HepG2 (cell line): ENCODE results near the gene THRB. TPM values are rescaled to one million over a fixed set of nuclear protein-coding genes. Genes with fewer than 3 reads are reported as not detected.

Source experiments
- ARNT2 ChIP-seq: sonication (generic); formaldehyde crosslinking; IDR thresholded peaks from 2 replicates; pipeline ENCODE4 v1.8.0; 2022; ENCODE audit warnings: mild to moderate bottlenecking, low read depth, missing genetic modification reagents, moderate library complexity
- CAMTA2 ChIP-seq: sonication (generic); formaldehyde crosslinking; IDR thresholded peaks from 2 replicates; pipeline ENCODE4 v1.4.0; 2020; ENCODE audit warnings: mild to moderate bottlenecking, missing genetic modification reagents, borderline replicate concordance
- HNF4A ChIP-seq: sonication (generic); formaldehyde crosslinking; IDR thresholded peaks from 2 replicates; pipeline ENCODE4 v1.4.0; 2020; ENCODE audit warnings: missing genetic modification reagents
- HOXD1 ChIP-seq: sonication (generic); formaldehyde crosslinking; IDR thresholded peaks from 2 replicates; pipeline ENCODE4 v1.5.0; 2020; ENCODE audit warnings: missing genetic modification reagents
- NCOA1 ChIP-seq: sonication (generic); formaldehyde crosslinking; IDR thresholded peaks from 2 replicates; pipeline ENCODE4 v1.9.0; 2021; ENCODE audit warnings: missing genetic modification reagents
- NPAS2 ChIP-seq: sonication (generic); formaldehyde crosslinking; IDR thresholded peaks from 2 replicates; pipeline ENCODE4 v1.8.0; 2022; ENCODE audit warnings: mild to moderate bottlenecking, missing genetic modification reagents, borderline replicate concordance
- ZNF496 ChIP-seq: sonication (generic); formaldehyde crosslinking; IDR thresholded peaks from 2 replicates; pipeline ENCODE4 v1.8.1; 2023; ENCODE audit warnings: mild to moderate bottlenecking, moderate library complexity, missing genetic modification reagents; ENCODE audit not compliant: insufficient replicate concordance
- ZNF563 ChIP-seq: sonication (generic); formaldehyde crosslinking; IDR thresholded peaks from 2 replicates; pipeline ENCODE4 v1.8.0; 2022; ENCODE audit warnings: mild to moderate bottlenecking, moderate library complexity, missing genetic modification reagents
- polyA plus RNA-seq, 8 experiments: library from polyadenylated mRNA; depleted of rRNA in 3 of 8; stranded (reverse) in 7 of 8; unstranded in 1 of 8; fragments of >200 nt; fragmentation: Illumina TruSeq in 4 of 8; extraction: Trizol in 4 of 8; gene quantifications; 2 replicates each; pipeline versions ENCODE4 v1.2.1 to v1.2.3, GENCODE V29; 2011 to 2016; ENCODE audit warnings: low read depth in 4 of 8, missing spikeins in 1 of 8, mixed read lengths in 1 of 8; ENCODE audit not compliant: insufficient read depth in 1 of 8
- total RNA-seq, 5 experiments: library from RNA; depleted of rRNA; stranded (reverse); fragments of >200 nt; fragmentation: Illumina TruSeq; extraction: Trizol; gene quantifications; 2 replicates each; pipeline ENCODE4 v1.2.3, GENCODE V29; 2016; ENCODE audit warnings: low read depth in 1 of 5
- TF ChIP-seq, protein P1 (sequence below): sonication (generic); formaldehyde crosslinking; IDR thresholded peaks from 2 replicates; pipeline ENCODE4 v1.4.0; 2020; ENCODE audit warnings: mild to moderate bottlenecking, missing genetic modification reagents
- TF ChIP-seq, protein P2 (sequence below): sonication (generic); formaldehyde crosslinking; IDR thresholded peaks from 2 replicates; pipeline ENCODE4 v1.4.0; 2020; ENCODE audit warnings: missing genetic modification reagents
- TF ChIP-seq, protein P3 (sequence below): IDR thresholded peaks from 2 replicates; pipeline ENCODE4 v1.6.1; 2012; ENCODE audit warnings: inconsistent platforms

THRB gene
- total and polyA plus RNA-seq, 2 of the 13 experiments (the other 11 are each of a cell fraction or from before 2014, with no cell fraction given): 4.7 to 22.7 TPM

DNA sequence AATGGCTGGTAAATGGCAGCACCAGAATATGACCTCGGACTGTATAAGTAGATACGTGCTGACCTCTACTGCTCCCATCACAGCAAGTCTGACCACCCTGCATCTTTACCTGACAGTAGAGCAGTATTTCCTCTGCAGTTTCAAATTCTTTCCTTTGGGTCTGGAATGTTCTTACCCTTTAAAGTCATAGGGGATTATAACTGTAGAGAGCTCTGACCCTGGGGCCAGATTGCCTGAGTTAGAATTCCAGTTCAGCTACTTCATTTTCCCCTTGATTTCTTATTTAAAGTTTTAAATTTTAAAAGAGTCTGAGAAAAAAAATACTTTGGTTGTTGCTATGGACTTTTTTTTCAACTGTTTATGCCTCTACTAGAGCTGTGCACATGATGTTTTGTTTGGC is 311.9 kb downstream of the THRB start (continued):
- TF ChIP-seq, protein P1, sequence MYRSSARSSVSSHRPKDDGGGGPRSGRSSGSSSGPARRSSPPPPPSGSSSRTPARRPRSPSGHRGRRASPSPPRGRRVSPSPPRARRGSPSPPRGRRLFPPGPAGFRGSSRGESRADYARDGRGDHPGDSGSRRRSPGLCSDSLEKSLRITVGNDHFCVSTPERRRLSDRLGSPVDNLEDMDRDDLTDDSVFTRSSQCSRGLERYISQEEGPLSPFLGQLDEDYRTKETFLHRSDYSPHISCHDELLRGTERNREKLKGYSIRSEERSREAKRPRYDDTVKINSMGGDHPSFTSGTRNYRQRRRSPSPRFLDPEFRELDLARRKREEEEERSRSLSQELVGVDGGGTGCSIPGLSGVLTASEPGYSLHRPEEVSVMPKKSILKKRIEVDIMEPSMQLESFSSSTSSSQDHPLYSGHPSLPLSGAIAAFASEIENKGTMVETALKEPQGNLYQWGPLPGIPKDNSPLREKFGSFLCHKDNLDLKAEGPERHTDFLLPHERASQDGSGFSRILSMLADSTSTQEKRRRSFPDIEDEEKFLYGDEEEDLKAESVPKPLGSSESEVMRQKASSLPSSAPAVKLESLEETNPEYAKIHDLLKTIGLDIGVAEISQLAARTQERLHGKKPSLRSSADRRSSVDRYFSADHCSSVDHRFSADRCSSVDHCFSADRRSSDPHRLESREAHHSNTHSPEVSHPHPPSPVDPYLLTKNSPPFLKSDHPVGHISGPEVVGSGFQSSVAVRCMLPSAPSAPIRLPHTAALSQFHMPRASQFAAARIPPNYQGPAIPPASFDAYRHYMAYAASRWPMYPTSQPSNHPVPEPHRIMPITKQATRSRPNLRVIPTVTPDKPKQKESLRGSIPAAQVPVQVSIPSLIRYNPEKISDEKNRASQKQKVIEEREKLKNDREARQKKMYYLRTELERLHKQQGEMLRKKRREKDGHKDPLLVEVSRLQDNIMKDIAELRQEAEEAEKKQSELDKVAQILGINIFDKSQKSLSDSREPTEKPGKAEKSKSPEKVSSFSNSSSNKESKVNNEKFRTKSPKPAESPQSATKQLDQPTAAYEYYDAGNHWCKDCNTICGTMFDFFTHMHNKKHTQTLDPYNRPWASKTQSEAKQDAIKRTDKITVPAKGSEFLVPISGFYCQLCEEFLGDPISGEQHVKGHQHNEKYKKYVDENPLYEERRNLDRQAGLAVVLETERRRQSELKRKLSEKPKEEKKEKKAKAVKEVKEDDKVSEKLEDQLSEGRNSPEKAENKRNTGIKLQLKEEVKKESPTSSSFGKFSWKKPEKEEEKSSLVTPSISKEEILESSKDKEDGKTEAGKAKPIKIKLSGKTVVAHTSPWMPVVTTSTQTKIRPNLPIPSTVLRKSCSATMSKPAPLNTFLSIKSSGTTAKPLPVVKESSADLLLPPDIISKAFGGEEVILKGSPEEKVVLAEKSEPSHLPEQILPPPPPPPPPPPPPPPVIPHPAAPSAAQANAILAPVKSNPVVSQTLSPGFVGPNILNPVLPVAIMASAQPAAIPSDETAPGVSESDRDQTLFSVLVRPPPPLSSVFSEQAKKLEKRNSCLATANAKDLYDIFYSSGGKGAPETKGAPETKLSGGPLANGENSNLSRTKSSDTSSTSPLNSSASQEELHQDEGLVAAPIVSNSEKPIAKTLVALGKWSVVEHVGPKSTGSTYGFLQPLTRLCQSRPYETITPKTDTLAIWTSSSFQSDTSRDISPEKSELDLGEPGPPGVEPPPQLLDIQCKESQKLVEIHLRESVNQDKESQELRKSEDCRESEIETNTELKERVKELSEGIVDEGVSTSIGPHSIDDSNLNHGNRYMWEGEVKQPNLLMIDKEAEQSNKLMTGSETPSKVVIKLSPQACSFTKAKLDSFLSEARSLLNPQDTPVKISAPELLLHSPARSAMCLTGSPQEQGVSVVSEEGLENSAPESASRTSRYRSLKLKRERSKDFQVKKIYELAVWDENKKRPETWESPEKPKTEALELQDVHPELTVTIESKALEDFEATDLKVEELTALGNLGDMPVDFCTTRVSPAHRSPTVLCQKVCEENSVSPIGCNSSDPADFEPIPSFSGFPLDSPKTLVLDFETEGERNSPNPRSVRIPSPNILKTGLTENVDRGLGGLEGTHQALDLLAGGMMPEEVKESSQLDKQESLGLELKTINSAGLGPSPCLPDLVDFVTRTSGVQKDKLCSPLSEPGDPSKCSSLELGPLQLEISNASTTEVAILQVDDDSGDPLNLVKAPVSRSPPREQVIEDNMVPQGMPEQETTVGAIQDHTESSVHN (CRISPR knock-in tag): no peak
- TF ChIP-seq NPAS2 (CRISPR knock-in tag): no peak
- TF ChIP-seq, protein P2, sequence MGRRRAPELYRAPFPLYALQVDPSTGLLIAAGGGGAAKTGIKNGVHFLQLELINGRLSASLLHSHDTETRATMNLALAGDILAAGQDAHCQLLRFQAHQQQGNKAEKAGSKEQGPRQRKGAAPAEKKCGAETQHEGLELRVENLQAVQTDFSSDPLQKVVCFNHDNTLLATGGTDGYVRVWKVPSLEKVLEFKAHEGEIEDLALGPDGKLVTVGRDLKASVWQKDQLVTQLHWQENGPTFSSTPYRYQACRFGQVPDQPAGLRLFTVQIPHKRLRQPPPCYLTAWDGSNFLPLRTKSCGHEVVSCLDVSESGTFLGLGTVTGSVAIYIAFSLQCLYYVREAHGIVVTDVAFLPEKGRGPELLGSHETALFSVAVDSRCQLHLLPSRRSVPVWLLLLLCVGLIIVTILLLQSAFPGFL (CRISPR knock-in tag): no peak
- TF ChIP-seq CAMTA2 (CRISPR knock-in tag): no peak
- TF ChIP-seq NCOA1 (CRISPR knock-in tag): no peak
- no peak for TF ChIP-seq ZNF563
- TF ChIP-seq HNF4A: no peak
- TF ChIP-seq, protein P3, sequence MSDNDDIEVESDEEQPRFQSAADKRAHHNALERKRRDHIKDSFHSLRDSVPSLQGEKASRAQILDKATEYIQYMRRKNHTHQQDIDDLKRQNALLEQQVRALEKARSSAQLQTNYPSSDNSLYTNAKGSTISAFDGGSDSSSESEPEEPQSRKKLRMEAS: no peak
- TF ChIP-seq ARNT2: no peak
- no peak for TF ChIP-seq ZNF496 (CRISPR knock-in tag)
- TF ChIP-seq HOXD1 (CRISPR knock-in tag): no peak
